IMR-90 (cell line): Measurements from ENCODE around the gene ACOX3.

Source experiments
- BHLHE40 ChIP-seq: fragments of 150-350 bp; IDR thresholded peaks from 2 replicates; pipeline ENCODE4 v1.6.1; 2016; ENCODE audit warnings: mild to moderate bottlenecking, low read depth, low read length
- CTCF ChIP-seq: conservative IDR thresholded peaks from 2 replicates; pipeline ENCODE4 v1.5.1; 2012; ENCODE audit warnings: mild to moderate bottlenecking, low read depth, low read length, improper control_type of control experiment
- ELK1 ChIP-seq: fragments of 150-350 bp; IDR thresholded peaks from 2 replicates; pipeline ENCODE4 v1.6.1; 2016; ENCODE audit warnings: low read depth, mild to moderate bottlenecking, low read length, moderate library complexity, borderline replicate concordance
- FOS ChIP-seq: fragments of 150-350 bp; IDR thresholded peaks from 2 replicates; pipeline ENCODE4 v1.6.1; 2016; ENCODE audit warnings: low read depth, low read length
- MAZ ChIP-seq: IDR thresholded peaks from 2 replicates; pipeline ENCODE4 v1.6.1; 2012; ENCODE audit warnings: low read depth, mild to moderate bottlenecking, low read length, improper control_type of control experiment, moderate library complexity, borderline replicate concordance
- POLR2A ChIP-seq: IDR thresholded peaks from 2 replicates; pipeline ENCODE4 v1.6.1; 2012; ENCODE audit warnings: mild to moderate bottlenecking, low read depth, low read length
- RAD21 ChIP-seq: IDR thresholded peaks from 2 replicates; pipeline ENCODE4 v1.6.1; 2012; ENCODE audit warnings: low read length, improper control_type of control experiment
- RFX5 ChIP-seq: IDR thresholded peaks from 2 replicates; pipeline ENCODE4 v1.8.0; 2012; ENCODE audit warnings: low read depth, mild to moderate bottlenecking, low read length, moderate library complexity
- SMC3 ChIP-seq: fragments of 150-350 bp; IDR thresholded peaks from 2 replicates; pipeline ENCODE4 v1.6.1; 2016; ENCODE audit warnings: low read depth, mild to moderate bottlenecking, antibody characterized with exemption, low read length, moderate library complexity

DNA sequence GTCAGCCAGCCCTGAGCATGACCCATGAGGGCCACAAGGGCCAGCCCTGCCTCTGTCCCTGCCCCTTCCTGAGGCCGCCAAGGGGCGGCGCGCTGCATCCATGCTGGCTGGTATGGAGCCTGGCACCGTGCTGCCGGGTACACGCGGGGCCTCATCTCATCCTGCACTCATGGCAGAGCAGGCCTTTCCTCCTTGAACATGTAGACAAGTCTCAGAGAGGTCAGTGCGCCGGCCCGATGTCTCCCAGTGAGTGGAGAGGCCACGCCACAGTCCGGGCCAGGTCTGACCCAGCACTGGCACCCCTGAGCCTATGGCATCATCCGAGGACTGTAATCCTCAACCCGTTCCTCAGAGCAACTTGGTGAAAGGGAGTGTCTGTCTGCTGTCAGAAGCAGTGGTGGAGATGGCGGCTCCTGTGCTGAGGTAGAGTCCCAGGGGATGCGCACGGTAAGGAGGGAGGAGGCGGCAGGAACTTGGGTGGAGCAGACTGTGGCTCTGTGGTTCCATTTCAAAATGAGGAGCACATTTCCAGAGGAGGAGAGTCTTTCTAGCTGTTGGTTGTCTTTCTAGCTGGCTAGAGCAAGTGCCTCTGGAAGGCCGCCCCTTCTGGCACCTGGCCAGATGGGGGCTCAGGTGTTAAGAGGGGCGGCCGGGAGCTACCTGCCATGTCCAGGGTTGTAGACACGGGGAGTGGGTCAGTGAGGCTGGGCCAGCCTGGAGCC, 32.8 kb upstream of the ACOX3 start:
- TF ChIP-seq ELK1, result no peak
- TF ChIP-seq CTCF, result peak; percentile 44
- peak; percentile 46 for TF ChIP-seq RAD21
- no peak for TF ChIP-seq POLR2A
- TF ChIP-seq BHLHE40, result no peak
- TF ChIP-seq MAZ, result no peak
- TF ChIP-seq SMC3, result peak; percentile 31
- TF ChIP-seq RFX5, result no peak
- no peak for TF ChIP-seq FOS
